SK-N-DZ (cell line): ENCODE measurements around the gene TIMM44.
A peak's percentile ranks its signal among the peaks of the same experiment; 100 is the strongest.

Source experiments
- DNase-seq: peaks from one replicate; pipeline ENCODE4 v3.0.0-alpha.2; 2015; ENCODE audit warnings: low spot score

Gene TIMM44

GRCh38 chr19:7914598-7915045 is 28.8 kb downstream of the TIMM44 start, which contains the start of gene TGFBR3L:
Gene TGFBR3L (plus strand): TSS chr19:7914830.
- no peak for DNase-seq

DNA sequence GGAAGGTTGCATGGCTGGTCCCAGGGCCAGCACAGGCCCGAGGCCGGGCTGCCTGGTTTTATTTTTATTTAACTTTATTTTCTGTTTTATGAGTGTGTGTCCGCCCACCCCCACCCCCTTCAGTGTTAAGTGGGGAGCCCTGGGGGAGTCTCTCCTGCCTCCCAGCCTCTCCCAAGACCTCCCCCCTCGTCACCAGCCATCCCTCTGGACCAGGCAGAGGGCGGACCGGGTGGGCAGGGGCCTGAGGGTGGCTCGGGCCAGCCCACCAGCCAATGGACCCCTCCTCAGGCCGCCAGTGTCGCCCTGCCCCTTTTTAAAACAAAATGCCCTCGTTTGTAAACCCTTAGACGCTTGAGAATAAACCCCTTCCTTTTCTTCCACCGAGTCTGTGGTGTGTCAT is 29.4 kb downstream of the TIMM44 start:
- DNase-seq = no peak

DNA sequence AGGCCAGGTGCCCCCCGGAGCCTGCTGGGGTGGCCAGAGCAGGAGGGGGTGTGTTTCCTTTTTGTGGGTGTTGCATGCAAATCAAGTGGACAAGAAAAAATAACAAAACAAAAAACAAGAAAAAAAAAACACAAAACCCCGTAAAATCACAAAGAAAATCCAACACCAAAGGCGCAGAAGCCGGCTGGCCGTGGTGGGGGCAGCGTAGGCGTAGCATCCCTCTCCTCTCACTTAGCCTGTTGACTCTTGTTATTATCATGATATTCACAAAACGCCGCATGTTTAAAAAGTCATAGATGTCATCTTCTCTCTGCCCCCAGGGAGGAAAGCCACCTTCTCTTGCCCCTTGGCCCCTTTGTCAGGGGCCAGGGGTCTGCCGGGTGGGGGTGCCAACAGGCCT is 29.8 kb downstream of the TIMM44 start:
- DNase-seq = no peak

GRCh38 chr19:7912697-7913564 is 30.5 kb downstream of the TIMM44 start:
- DNase-seq = no peak

GRCh38 chr19:7912144-7912696 is 31.2 kb downstream of the TIMM44 start:
- DNase-seq = no peak

DNA sequence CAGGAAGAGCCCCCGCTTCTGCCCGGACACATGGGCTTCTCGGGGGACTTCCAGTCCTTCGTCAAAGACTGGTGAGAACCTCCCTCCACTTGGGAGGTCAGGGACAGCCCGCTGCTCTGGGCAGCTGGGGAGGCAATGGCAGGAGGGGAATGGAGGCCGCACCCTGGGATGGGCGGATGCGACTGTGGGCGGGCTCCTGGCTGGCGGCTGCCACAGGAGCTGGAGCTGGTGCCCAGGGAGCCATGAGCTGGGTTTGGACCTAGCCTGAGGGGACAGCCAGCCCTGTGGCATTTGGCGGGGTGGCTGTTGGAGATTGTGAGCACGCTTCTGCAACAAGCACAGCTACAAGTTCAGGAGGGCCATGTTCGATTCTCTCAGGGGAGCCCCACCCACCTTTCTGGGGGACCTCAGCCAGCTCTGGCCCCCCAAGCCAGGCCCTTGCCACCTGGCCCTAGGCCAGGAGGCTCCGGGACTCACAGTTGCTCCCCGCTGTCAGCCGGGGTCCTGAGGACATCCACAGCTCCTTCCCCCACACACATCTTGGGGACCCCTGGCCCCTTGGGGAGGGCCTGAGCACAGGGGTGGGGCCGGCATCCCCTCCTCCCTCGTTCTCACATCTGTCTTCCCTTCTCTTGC is 31.8 kb downstream of the TIMM44 start:
- no peak for DNase-seq

- no peak for DNase-seq
These were observed 32.9 kb downstream of the TIMM44 start for GRCh38 chr19:7910321-7911161.

- no peak for DNase-seq
These were observed 33.9 kb downstream of the TIMM44 start for GRCh38 chr19:7909471-7910067.

DNA sequence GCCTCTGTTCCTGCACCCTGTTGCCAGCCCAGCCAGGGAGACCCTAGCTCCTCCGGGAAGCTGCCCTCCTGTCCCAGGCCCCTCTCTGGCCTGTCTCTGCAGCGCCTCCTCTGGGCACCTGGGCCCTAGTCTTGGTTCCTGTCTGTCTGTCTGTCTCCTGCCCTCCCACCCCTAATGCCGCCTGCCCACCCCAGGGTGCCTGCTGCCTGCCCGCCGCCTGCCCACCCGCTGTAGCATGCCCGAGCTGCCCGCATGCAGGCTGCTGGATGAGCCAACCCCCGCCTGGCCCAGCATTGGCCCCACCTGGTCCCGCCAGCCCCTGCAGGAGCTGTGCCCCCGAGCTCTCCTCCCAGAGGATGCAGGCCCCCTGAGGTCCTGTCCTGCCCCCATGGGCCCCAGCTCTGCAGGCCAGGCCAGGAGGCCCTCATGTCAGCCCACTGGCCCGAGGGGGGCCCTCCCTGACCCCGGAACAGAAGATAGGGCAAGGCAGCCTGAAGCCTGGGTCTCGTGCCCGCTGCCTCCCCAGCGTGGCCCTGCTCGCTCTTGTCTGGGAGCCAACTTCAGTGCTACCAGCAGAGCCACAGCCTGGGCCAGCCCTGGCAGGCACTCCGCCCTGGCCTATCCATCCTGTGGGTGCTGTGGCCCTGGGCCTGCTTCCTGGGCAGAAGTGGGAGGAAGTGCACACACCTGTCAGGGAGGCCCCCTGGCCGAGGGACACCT is 34.6 kb downstream of the TIMM44 start:
- DNase-seq = no peak

- no peak for DNase-seq
These were observed 35.3 kb downstream of the TIMM44 start for GRCh38 chr19:7908078-7908699.

DNA sequence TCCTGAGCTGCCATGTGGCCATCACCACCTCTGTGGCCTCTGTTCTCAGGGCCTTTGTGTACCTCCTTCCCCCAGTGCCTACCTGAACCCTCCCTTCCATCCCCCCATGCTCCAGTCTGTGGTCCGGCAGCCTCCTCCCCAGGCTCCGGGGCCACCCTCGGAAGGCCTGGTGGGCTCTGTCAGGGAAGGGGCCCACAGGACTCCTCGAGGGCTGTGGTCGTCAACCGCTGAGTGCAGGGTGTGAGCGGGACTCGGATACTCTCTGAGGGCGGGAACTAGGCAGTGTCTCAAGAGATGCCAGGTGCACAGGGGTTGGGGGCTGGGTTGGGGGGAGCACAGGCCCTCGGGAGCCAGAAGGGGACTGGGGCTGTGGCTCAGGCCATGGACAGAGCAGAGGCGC is 35.9 kb downstream of the TIMM44 start:
- no peak for DNase-seq

DNA sequence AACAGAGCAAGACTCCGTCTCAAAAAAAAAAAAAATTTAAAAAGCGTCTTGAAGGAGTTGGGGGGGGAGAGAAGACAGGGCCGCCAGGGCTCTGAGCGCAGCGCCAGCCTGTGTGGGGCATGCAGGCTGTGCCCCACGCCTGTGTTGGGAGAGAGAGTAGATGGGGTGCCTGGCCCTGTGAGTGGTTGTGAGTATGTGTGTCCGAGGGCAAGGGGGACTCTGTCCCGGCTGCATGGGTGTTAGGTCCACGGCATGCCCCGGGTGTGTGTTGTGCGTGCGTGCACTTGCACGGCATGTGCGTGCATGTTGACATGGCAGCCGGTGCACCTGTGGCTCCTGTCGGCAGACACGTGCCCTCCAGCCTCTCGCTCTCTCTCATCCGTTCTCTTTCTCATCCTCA is 36.3 kb downstream of the TIMM44 start:
- no peak for DNase-seq

DNA sequence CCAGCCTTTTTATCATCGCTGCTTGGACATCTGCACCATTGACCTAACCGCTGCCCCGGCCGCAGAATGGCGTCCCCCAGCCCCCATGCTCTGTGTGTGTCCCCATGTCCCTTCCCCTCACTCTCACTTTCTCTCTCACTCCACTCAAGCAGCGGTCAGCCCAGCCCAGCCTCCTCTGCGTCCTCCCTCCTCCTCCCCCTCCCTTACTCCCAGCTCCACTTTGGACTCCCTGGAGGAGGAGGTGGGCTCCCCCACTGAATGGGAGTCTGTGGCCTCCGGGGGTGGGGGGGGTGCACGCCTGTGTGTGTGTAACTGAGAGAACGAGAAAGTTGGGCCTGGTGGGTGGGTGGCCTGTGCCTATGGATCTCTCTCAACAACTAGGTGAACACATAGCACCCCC is 37.6 kb downstream of the TIMM44 start:
- DNase-seq = no peak

DNA sequence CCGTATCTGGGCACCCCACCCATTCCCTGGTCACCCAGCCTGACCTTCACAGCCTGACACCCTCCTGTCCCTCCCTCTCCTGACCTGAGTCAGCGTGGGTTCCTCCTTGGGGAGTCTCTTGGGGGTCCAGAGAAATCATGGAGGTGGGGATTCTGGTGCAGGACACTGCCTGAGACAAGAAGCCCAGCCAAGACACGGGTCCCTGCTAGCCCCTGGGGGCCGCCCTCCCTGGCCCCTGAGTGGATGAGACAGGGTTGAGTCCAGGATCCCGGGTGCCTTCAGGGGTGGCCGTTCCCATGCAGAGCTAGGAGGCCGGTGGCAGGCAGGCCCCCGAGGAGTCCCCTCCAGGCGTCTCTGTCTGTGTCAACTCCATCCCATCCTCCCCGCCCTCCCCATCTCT is 38.2 kb downstream of the TIMM44 start:
- DNase-seq = no peak

DNA sequence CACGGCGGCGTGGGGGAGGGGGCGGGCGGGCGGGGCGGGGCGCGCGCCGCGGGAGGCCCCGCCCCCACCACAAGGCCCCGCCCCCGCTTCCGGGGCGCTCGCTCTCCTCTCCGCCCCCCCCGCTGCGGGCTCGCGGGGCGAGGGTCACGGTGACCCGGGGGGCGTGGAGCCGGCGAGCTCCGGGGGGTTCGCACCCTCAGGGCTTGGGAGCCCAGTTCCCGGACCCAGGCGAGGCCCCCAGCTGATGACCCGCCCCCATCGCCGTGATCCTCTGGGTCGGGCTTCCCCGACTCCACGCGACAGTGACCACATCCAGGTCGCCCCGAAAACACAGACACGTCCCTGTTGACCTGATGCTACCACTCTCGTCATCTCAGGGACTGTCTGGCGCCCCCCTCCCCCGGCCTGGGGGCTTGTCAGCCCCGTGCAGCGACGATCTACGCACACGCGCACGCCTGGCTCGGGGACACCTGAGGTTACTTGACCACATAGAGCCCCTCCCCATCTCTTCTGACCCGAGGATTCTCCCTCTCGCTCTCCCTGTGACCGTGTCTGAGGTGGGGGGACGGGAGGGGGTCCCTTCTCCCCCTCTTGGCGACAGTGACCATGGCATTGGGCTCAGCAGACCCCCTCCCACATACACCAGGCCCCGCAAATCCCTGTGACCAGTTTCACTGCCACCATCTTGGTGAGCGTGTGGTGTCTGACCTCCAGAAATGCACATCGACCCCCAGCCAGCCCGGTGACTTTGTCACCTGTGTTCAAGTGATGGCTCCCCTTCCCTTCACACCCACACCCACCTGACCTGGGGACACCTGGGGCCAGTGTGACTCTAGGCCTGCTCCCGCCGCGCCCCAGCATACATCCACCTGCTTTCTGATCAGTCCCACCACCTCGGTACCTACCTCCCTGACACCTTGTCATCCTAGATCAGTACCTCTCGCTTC is 39.1 kb downstream of the TIMM44 start:
- no peak for DNase-seq

GRCh38 chr19:7903244-7904073 is 40.0 kb downstream of the TIMM44 start, which contains the start of gene MAP2K7:
Gene MAP2K7 (plus strand): TSS chr19:7903877. CDS start chr19:7903945, 68 bp downstream.
- peak; percentile 98 for DNase-seq

- no peak for DNase-seq
These were observed 40.6 kb downstream of the TIMM44 start for GRCh38 chr19:7902796-7903243.

GRCh38 chr19:7901337-7901736 is 42.1 kb downstream of the TIMM44 start:
- no peak for DNase-seq
